Measurements from ENCODE around the gene TUBG1.

- TF ChIP-seq EZH2 (IDR thresholded peaks at IDR 0.05) (no peak), CTCF (IDR thresholded peaks at IDR 0.05) (no peak), EZH2phosphoT487 (IDR thresholded peaks at IDR 0.05) (no peak)
These were observed 13.1 kb upstream of the TUBG1 start for GRCh38 chr17:42596386-42596785.
